ENCODE measurements around the gene GPATCH8. TPM values are rescaled to one million over a fixed set of nuclear protein-coding genes. Genes with fewer than 3 reads are reported as not detected.

The GPATCH8 gene
- total RNA-seq, 1 donor from 2014 or later, result 51.5 TPM

- peaks cover 11% of the 10 kb centered on the region for H3K27me3 Mint-ChIP-seq
- H3K9me3 Mint-ChIP-seq, result no peaks in the 10 kb centered on the region
- H3K4me3 Mint-ChIP-seq, result no peak overlapping the region
- H3K36me3 Mint-ChIP-seq, result no peaks in the 10 kb centered on the region
- H3K4me1 Mint-ChIP-seq (ENCODE audit: unreplicated experiment), result peaks cover 10% of the 10 kb centered on the region
- no peak overlapping the region for H3K27ac Mint-ChIP-seq
- DNase-seq (ENCODE audit: extremely low spot score, unreplicated experiment), result no peak
- TF ChIP-seq CTCF (conservative IDR thresholded peaks at IDR 0.05), result no peak
Measured at GRCh38 chr17:44390250-44390870, 112.8 kb downstream of the GPATCH8 start.

- Mint-ChIP-seq H3K4me1 (ENCODE audit: unreplicated experiment) (peaks cover 10% of the 10 kb centered on the region), H3K27ac (peak overlapping the region; percentile 73), H3K36me3 (no peaks in the 10 kb centered on the region), H3K9me3 (no peaks in the 10 kb centered on the region), H3K27me3 (peaks cover 14% of the 10 kb centered on the region), H3K4me3 (peak overlapping the region; percentile 31)
- no peak for DNase-seq (ENCODE audit: extremely low spot score, unreplicated experiment)
- no peak for TF ChIP-seq CTCF (conservative IDR thresholded peaks at IDR 0.05)
Measured at GRCh38 chr17:44389723-44390202, 113.4 kb downstream of the GPATCH8 start.

GRCh38 chr17:44389281-44389680 lies 113.9 kb downstream of the GPATCH8 start, which contains the start of gene ITGA2B:
Gene ITGA2B (minus strand): TSS chr17:44389649. CDS start chr17:44389473, 176 bp downstream.
- Mint-ChIP-seq H3K36me3 (no peaks in the 10 kb centered on the region), H3K9me3 (no peaks in the 10 kb centered on the region), H3K4me1 (ENCODE audit: unreplicated experiment) (peaks cover 10% of the 10 kb centered on the region), H3K27me3 (peaks cover 18% of the 10 kb centered on the region), H3K4me3 (peak within 1 kb of the TSS; percentile 31), H3K27ac (peak within 1 kb of the TSS; percentile 73)
- no peak for TF ChIP-seq CTCF (conservative IDR thresholded peaks at IDR 0.05)
- DNase-seq (ENCODE audit: extremely low spot score, unreplicated experiment), result no peak

GRCh38 chr17:44387804-44388203 lies 115.4 kb downstream of the GPATCH8 start:
- peaks cover 10% of the 10 kb centered on the region for H3K4me1 Mint-ChIP-seq (ENCODE audit: unreplicated experiment)
- no peaks in the 10 kb centered on the region for H3K36me3 Mint-ChIP-seq
- TF ChIP-seq CTCF (conservative IDR thresholded peaks at IDR 0.05), result no peak
- no peak for DNase-seq (ENCODE audit: extremely low spot score, unreplicated experiment)
- H3K4me3 Mint-ChIP-seq, result peak overlapping the region; percentile 33
- H3K9me3 Mint-ChIP-seq, result no peaks in the 10 kb centered on the region
- no peak overlapping the region for H3K27ac Mint-ChIP-seq
- H3K27me3 Mint-ChIP-seq, result peaks cover 29% of the 10 kb centered on the region

GRCh38 chr17:44386182-44386525 lies 117.1 kb downstream of the GPATCH8 start:
- Mint-ChIP-seq H3K27me3 (peaks cover 40% of the 10 kb centered on the region), H3K9me3 (no peaks in the 10 kb centered on the region), H3K36me3 (no peaks in the 10 kb centered on the region), H3K4me3 (peak overlapping the region; percentile 86), H3K4me1 (ENCODE audit: unreplicated experiment) (peaks cover 10% of the 10 kb centered on the region), H3K27ac (no peak overlapping the region)
- DNase-seq (ENCODE audit: extremely low spot score, unreplicated experiment), result no peak
- no peak for TF ChIP-seq CTCF (conservative IDR thresholded peaks at IDR 0.05)
